ENCODE measurements around the gene GLIPR2. TPM values are rescaled to one million over a fixed set of nuclear protein-coding genes. Genes with fewer than 3 reads are reported as not detected.

The GLIPR2 gene
- total and polyA plus RNA-seq, 2 of the 4 experiments (the other 2 are of a cell fraction), result 35.8 to 43.3 TPM

- ATAC-seq (ENCODE audit: low read depth), result peak; percentile 8
- peak; percentile 45 for DNase-seq
- TF ChIP-seq, protein P1, sequence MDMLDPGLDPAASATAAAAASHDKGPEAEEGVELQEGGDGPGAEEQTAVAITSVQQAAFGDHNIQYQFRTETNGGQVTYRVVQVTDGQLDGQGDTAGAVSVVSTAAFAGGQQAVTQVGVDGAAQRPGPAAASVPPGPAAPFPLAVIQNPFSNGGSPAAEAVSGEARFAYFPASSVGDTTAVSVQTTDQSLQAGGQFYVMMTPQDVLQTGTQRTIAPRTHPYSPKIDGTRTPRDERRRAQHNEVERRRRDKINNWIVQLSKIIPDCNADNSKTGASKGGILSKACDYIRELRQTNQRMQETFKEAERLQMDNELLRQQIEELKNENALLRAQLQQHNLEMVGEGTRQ (IDR thresholded peaks at IDR 0.05; ENCODE audit: low read depth, low read length), result no peak
- TF ChIP-seq CEBPB (IDR thresholded peaks at IDR 0.05; ENCODE audit: low read depth, low read length) (no peak), RFX5 (IDR thresholded peaks at IDR 0.05; ENCODE audit: low read depth, low read length) (no peak), RCOR1 (IDR thresholded peaks at IDR 0.05; ENCODE audit: insufficient replicate concordance, low read length) (no peak), MXI1 (IDR thresholded peaks at IDR 0.05; ENCODE audit: borderline replicate concordance, low read depth, low read length) (no peak), SMC3 (IDR thresholded peaks at IDR 0.05; ENCODE audit: low read depth, low read length) (no peak), MAFK (IDR thresholded peaks at IDR 0.05; ENCODE audit: low read depth, low read length) (no peak), BHLHE40 (IDR thresholded peaks at IDR 0.05; ENCODE audit: low read depth, low read length) (no peak), CHD1 (IDR thresholded peaks at IDR 0.05; ENCODE audit: low read depth, low read length) (no peak)
- TF ChIP-seq, protein P2, sequence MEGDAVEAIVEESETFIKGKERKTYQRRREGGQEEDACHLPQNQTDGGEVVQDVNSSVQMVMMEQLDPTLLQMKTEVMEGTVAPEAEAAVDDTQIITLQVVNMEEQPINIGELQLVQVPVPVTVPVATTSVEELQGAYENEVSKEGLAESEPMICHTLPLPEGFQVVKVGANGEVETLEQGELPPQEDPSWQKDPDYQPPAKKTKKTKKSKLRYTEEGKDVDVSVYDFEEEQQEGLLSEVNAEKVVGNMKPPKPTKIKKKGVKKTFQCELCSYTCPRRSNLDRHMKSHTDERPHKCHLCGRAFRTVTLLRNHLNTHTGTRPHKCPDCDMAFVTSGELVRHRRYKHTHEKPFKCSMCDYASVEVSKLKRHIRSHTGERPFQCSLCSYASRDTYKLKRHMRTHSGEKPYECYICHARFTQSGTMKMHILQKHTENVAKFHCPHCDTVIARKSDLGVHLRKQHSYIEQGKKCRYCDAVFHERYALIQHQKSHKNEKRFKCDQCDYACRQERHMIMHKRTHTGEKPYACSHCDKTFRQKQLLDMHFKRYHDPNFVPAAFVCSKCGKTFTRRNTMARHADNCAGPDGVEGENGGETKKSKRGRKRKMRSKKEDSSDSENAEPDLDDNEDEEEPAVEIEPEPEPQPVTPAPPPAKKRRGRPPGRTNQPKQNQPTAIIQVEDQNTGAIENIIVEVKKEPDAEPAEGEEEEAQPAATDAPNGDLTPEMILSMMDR (conservative IDR thresholded peaks at IDR 0.05; ENCODE audit: low read depth, low read length), result no peak
- H3K23ac ChIP-seq (ENCODE audit: low read depth, low read length), result peak overlapping the region; percentile 82; the same call in 1 of the 2 replicates
- peaks cover 31% of the 10 kb centered on the region for H3K4me1 ChIP-seq (ENCODE audit: control insufficient read depth, insufficient read depth, low read length)
- peak overlapping the region; percentile 71 for H3K4ac ChIP-seq (ENCODE audit: low read depth, low read length)
- POLR2A ChIA-PET (ENCODE audit: unreplicated experiment), result no interaction called here
- peak overlapping the region; percentile 84 for H4K91ac ChIP-seq (ENCODE audit: insufficient read depth, low read depth, low read length)
- H2BK20ac ChIP-seq (ENCODE audit: low read depth, low read length), result peak overlapping the region; percentile 57
- peak overlapping the region; percentile 50 for H2BK120ac ChIP-seq (ENCODE audit: low read depth, low read length)
- peak overlapping the region; percentile 77 for H3K4me2 ChIP-seq (ENCODE audit: low read depth, low read length)
- H3K9me1 ChIP-seq (ENCODE audit: insufficient read depth, low read length), result peaks cover 28% of the 10 kb centered on the region
- intact Hi-C loops (cut with micrococcal nuclease) (loop anchor here (1.0 to 2.0 kb wide), 3 partner anchors 63 to 210 kb away; no protein-coding TSS in a partner anchor), in situ Hi-C loops (cut with MboI; ENCODE audit: low sequenced_read_pairs) (no loop called here), dilution Hi-C loops (cut with HindIII; ENCODE audit: low sequenced_read_pairs, unreplicated experiment) (no loop called here)
- H2BK15ac ChIP-seq (ENCODE audit: low read depth, low read length), result no peak overlapping the region; the same call in 2 of the 3 replicates
- H3K4me3 ChIP-seq (ENCODE audit: insufficient read depth, low read depth, low read length), result peak overlapping the region; percentile 9; the same call in 1 of the 2 replicates
- peak overlapping the region; percentile 91 for H4K5ac ChIP-seq (ENCODE audit: low read depth, low read length)
- no peaks in the 10 kb centered on the region for H4K20me1 ChIP-seq (ENCODE audit: insufficient read depth, low read length)
- WGBS, 2 experiments (ENCODE audit: extremely low coverage in 2 of 2, insufficient read length in 1 of 2), result no CpG with 5 or more reads among the region's 12 CpGs
- peak overlapping the region; percentile 35 for H3K27ac ChIP-seq (ENCODE audit: insufficient read depth, low read length)
- peak overlapping the region; percentile 84 for H3K14ac ChIP-seq (replicated peaks; ENCODE audit: low read depth, low read length)
- H3K36me3 ChIP-seq (ENCODE audit: control insufficient read depth, insufficient read depth, low read length), result peaks cover 5% of the 10 kb centered on the region
- no TSS peak for BruUV-seq (replicated peaks)
- H3K27me3 ChIP-seq (ENCODE audit: control insufficient read depth, insufficient read depth, low read length), result no peaks in the 10 kb centered on the region; the same call in 1 of the 2 replicates
- no peak overlapping the region for H3K56ac ChIP-seq (ENCODE audit: extremely low read depth, insufficient read depth, low read length)
- H4K8ac ChIP-seq (ENCODE audit: low read depth in 2 of 2, low read length in 2 of 2), result peak overlapping the region; percentile 82 to 90; a peak in 3 of 4 replicates
- H3K9me3 ChIP-seq (ENCODE audit: control insufficient read depth, insufficient read depth, low read length), result no peaks in the 10 kb centered on the region
- H3K9ac ChIP-seq (ENCODE audit: low read depth, low read length), result peak overlapping the region; percentile 67
- H3K79me1 ChIP-seq (ENCODE audit: low read depth in 1 of 2, low read length in 2 of 2), result peaks cover 0 to 15% of the 10 kb centered on the region in 2 experiments; a peak in 2 of 4 replicates
- H2AK9ac ChIP-seq (replicated peaks; ENCODE audit: low read depth, low read length, poor library complexity), result no peak overlapping the region
- H2AFZ ChIP-seq (replicated peaks; ENCODE audit: low read length, poor library complexity), result peak overlapping the region; percentile 60
- H2AK5ac ChIP-seq (ENCODE audit: low read depth, low read length), result peak overlapping the region; percentile 66; the same call in 1 of the 2 replicates
- no peak overlapping the region for H2BK5ac ChIP-seq (ENCODE audit: low read depth, low read length, poor library complexity, severe bottlenecking)
- H3K18ac ChIP-seq (ENCODE audit: low read depth, low read length), result peak overlapping the region; percentile 84
- CTCF ChIA-PET, result interaction anchor here (0.6 to 1.5 kb wide), 5 partner anchors 17 to 211 kb away, joined by 3 to 9 read pairs (median 4); partner anchors contain the start of gene CLTA
Measured at GRCh38 chr9:36165826-36166167, 29.3 kb downstream of the GLIPR2 start.
